SK-N-SH (cell line): ENCODE results near the gene ACRBP. TPM values are rescaled to one million over a fixed set of nuclear protein-coding genes. Genes with fewer than 3 reads are reported as not detected.

Experiments
- CTCF ChIA-PET: fragments of 300-600, 350-600 bp; formaldehyde crosslinking; extraction: SDS; loops from one replicate; lab custom pipeline; 2021; lab: Yijun Ruan, JAX
- POLR2A ChIA-PET: fragments of 350-600 bp; sonication (Branson Sonifier 250); formaldehyde crosslinking; extraction: SDS; loops from one replicate; lab custom pipeline; 2020; ENCODE audit warnings: antibody characterized with exemption, inconsistent platforms; lab: Yijun Ruan, JAX
- DNase-seq: peaks from one replicate; pipeline ENCODE4 v3.0.0; 2012
- H2AFZ ChIP-seq: fragments of 200-600 bp; sonication (generic); 2 replicates; pipeline ENCODE4 v1.8.1; 2016; ENCODE audit warnings: antibody characterized with exemption, mild to moderate bottlenecking, low read depth
- H3F3A ChIP-seq: fragments of 200-600 bp; sonication (generic); replicated peaks from 2 replicates; pipeline ENCODE3; 2016; ENCODE audit warnings: antibody characterized with exemption, mild to moderate bottlenecking; ENCODE audit not compliant: insufficient read depth
- H3K27ac ChIP-seq, 2 experiments: fragments of 200-500 bp in 1 of 2; fragments of 200-600 bp in 1 of 2; sonication (Bioruptor generic) in 1 of 2; sonication (generic), shearing (Covaris generic) in 1 of 2; 2 replicates each; pipeline versions ENCODE4 v1.5.1 to v1.6.1; 2014 to 2016; ENCODE audit warnings: low read depth in 2 of 2, inconsistent platforms in 1 of 2, low read length in 1 of 2, mild to moderate bottlenecking in 1 of 2, mixed read lengths in 1 of 2
- H3K27me3 ChIP-seq: fragments of 200-600 bp; sonication (generic), shearing (Covaris generic); 2 replicates; pipeline ENCODE4 v1.6.1; 2016; ENCODE audit warnings: mixed run types; ENCODE audit not compliant: insufficient read depth
- H3K36me3 ChIP-seq, 2 experiments: fragments of 200-500 bp in 1 of 2; fragments of 200-600 bp in 1 of 2; sonication (Bioruptor generic) in 1 of 2; sonication (generic) in 1 of 2; replicated peaks in 1 of 2; 2 replicates each; pipeline versions ENCODE3 to v1.5.1; 2014 to 2016; ENCODE audit warnings: low read length in 1 of 2, mild to moderate bottlenecking in 1 of 2; ENCODE audit not compliant: insufficient read depth in 2 of 2, control insufficient read depth in 1 of 2
- H3K4me1 ChIP-seq, 2 experiments: fragments of 200-500 bp in 1 of 2; fragments of 200-600 bp in 1 of 2; sonication (Bioruptor generic) in 1 of 2; sonication (generic), shearing (Covaris generic) in 1 of 2; 2 replicates each; pipeline versions ENCODE4 v1.5.1 to v1.6.1; 2014 to 2016; ENCODE audit warnings: low read depth in 1 of 2, low read length in 1 of 2, mixed run types in 1 of 2; ENCODE audit not compliant: insufficient read depth in 2 of 2, control insufficient read depth in 1 of 2
- H3K4me2 ChIP-seq: fragments of 200-600 bp; sonication (generic), shearing (Covaris generic); 2 replicates; pipeline ENCODE4 v1.6.1; 2017; ENCODE audit warnings: mixed run types
- H3K4me3 ChIP-seq, 2 experiments: fragments of 200-500 bp in 1 of 2; fragments of 200-600 bp in 1 of 2; sonication (Bioruptor generic) in 1 of 2; sonication (generic), shearing (Covaris generic) in 1 of 2; 2 replicates each; pipeline versions ENCODE4 v1.5.1 to v1.8.1; 2014 to 2016; ENCODE audit warnings: low read depth in 2 of 2, inconsistent platforms in 1 of 2, low read length in 1 of 2, mild to moderate bottlenecking in 1 of 2, mixed read lengths in 1 of 2, moderate library complexity in 1 of 2
- H3K79me2 ChIP-seq: fragments of 200-600 bp; sonication (generic); 2 replicates; pipeline ENCODE4 v1.8.1; 2017; ENCODE audit warnings: mild to moderate bottlenecking; ENCODE audit not compliant: insufficient read depth
- H3K9ac ChIP-seq: fragments of 200-600 bp; sonication (generic); 2 replicates; pipeline ENCODE4 v1.6.1; 2017; ENCODE audit warnings: mixed run types
- H3K9me2 ChIP-seq: fragments of 200-600 bp; sonication (generic); 2 replicates; pipeline ENCODE4 v1.6.1; 2017; ENCODE audit warnings: mixed run types
- H3K9me3 ChIP-seq: fragments of 200-600 bp; sonication (generic); 2 replicates; pipeline ENCODE4 v1.6.1; 2017; ENCODE audit warnings: mixed run types, mild to moderate bottlenecking, moderate library complexity
- H4K20me1 ChIP-seq: fragments of 200-600 bp; sonication (generic); 2 replicates; pipeline ENCODE4 v1.6.1; 2017; ENCODE audit warnings: mild to moderate bottlenecking, mixed run types; ENCODE audit not compliant: insufficient read depth
- CHD2 ChIP-seq: fragments of 150-350 bp; IDR thresholded peaks from 2 replicates; pipeline ENCODE4 v1.6.1; 2018; ENCODE audit warnings: low read length; ENCODE audit not compliant: partially characterized antibody
- EP300 ChIP-seq, 2 experiments: IDR thresholded peaks; 2 replicates each; pipeline versions ENCODE4 v1.4.0 to v1.6.1; 2012; ENCODE audit warnings: borderline replicate concordance in 1 of 2, low read depth in 1 of 2, low read length in 1 of 2
- EZH2phosphoT487 ChIP-seq: fragments of 200-600 bp; sonication (generic); IDR thresholded peaks from 2 replicates; pipeline ENCODE4 v1.6.1; 2017; ENCODE audit warnings: low read depth, mixed run types, mild to moderate bottlenecking, antibody characterized with exemption, moderate library complexity, borderline replicate concordance
- FOXM1 ChIP-seq: IDR thresholded peaks from 2 replicates; pipeline ENCODE4 v1.4.0; 2012; ENCODE audit warnings: low read depth, mild to moderate bottlenecking
- GABPA ChIP-seq: IDR thresholded peaks from 2 replicates; pipeline ENCODE4 v1.4.0; 2012; ENCODE audit warnings: low read depth, mild to moderate bottlenecking
- GATA2 ChIP-seq: sonication (generic); formaldehyde crosslinking; IDR thresholded peaks from 2 replicates; pipeline ENCODE4 v1.5.0; 2020; ENCODE audit warnings: mild to moderate bottlenecking, missing genetic modification reagents
- MEF2A ChIP-seq: IDR thresholded peaks from 2 replicates; pipeline ENCODE4 v1.4.0; 2012; ENCODE audit warnings: low read depth, borderline replicate concordance
- POLR2AphosphoS5 ChIP-seq: IDR thresholded peaks from 2 replicates; pipeline ENCODE4 v1.6.1; 2012; ENCODE audit warnings: low read depth, low read length
- RCOR1 ChIP-seq: fragments of 150-350 bp; IDR thresholded peaks from 2 replicates; pipeline ENCODE4 v1.6.1; 2017; ENCODE audit warnings: antibody characterized with exemption, low read length
- RFX5 ChIP-seq: IDR thresholded peaks from 2 replicates; pipeline ENCODE4 v1.6.1; 2012; ENCODE audit warnings: mild to moderate bottlenecking, improper control_type of control experiment, low read length
- RXRA ChIP-seq: IDR thresholded peaks from 2 replicates; pipeline ENCODE4 v1.4.0; 2012; ENCODE audit warnings: low read depth, mild to moderate bottlenecking, borderline replicate concordance
- SIN3A ChIP-seq: IDR thresholded peaks from 2 replicates; pipeline ENCODE4 v1.6.1; 2012; ENCODE audit warnings: low read depth, mild to moderate bottlenecking, low read length, moderate library complexity, borderline replicate concordance
- WGBS: methylation state at CpG from one replicate; pipeline ENCODE4 v1.1.6; 2017; ENCODE audit warnings: low lambda C conversion rate; 5-methylcytosine and 5-hydroxymethylcytosine counted together
- polyA plus RNA-seq, 3 experiments: library from polyadenylated mRNA; depleted of rRNA; stranded (reverse); fragments of >200 nt; gene quantifications; 2 replicates each; pipeline ENCODE4 v1.2.3, GENCODE V29; 2012
- TF ChIP-seq, protein P1 (sequence below): fragments of 150-350 bp; IDR thresholded peaks from 2 replicates; pipeline ENCODE4 v1.6.1; 2017; ENCODE audit warnings: antibody characterized with exemption, low read length, low read depth, borderline replicate concordance
- TF ChIP-seq, protein P2 (sequence below): IDR thresholded peaks from 2 replicates; pipeline ENCODE4 v1.4.0; 2012; ENCODE audit warnings: low read depth, borderline replicate concordance

Gene ACRBP
- 0.71 and 0.88 TPM in 2 replicates for polyA plus RNA-seq (2012; rRNA removed)
- 0.35 and 0.58 TPM in 2 replicates for polyA plus RNA-seq (2012; cell fraction: cytosol; rRNA removed)
- 5.4 and 6.0 TPM in 2 replicates for polyA plus RNA-seq (2012; cell fraction: nucleus; rRNA removed)

DNA sequence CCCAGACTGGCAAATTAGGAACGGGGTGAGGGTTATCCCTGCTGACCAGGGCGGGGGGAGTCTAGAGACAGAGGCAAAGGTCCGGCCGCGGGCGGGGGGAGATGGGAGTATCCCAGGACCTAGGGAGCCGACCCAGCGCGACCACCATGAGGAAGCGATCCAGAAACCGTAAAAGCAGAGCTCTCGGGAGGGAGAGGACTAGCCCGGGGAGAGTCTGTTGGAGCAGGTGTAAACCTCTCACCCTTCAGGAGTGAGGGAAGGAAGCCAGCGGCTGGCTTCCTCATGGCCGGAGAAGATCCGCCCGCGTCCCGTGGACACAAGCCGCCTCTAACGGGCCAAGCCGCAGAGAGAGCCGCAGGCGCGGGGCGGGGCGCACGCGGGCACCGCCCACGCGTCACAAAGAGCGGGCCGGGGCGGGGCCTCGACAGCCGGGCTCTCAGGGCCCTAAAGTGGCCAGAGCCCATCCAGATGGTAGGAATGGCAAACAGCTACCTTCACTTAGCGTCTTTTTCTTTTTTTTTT, at the start of gene ACRBP:
TSS of gene ACRBP (minus strand) at position 350 of the 522 bp plus-strand sequence. CDS start at position 284, 66 bp downstream.
- Histone ChIP-seq H3K27ac (no peak within 1 kb of the TSS), H3K9ac (no peak within 1 kb of the TSS), H3K4me1 (no peaks in the 10 kb centered on the region), H2AFZ (no peak within 1 kb of the TSS), H3K9me2 (no peaks in the 10 kb centered on the region), H3K4me2 (no peak within 1 kb of the TSS), H4K20me1 (no peaks in the 10 kb centered on the region), H3K36me3 (peaks cover 0 to 14% of the 10 kb centered on the region in 2 experiments), H3K4me3 (no peak within 1 kb of the TSS), H3K79me2 (no peaks in the 10 kb centered on the region), H3F3A (no peaks in the 10 kb centered on the region), H3K9me3 (no peaks in the 10 kb centered on the region), H3K27me3 (no peaks in the 10 kb centered on the region)
- ChIA-PET CTCF (interaction anchor here (0.9 to 1.1 kb wide), 2 partner anchors 8 to 32 kb away, joined by 3 read pairs; no protein-coding TSS in a partner anchor), POLR2A (no interaction called here)
- WGBS, result 98% methylated on average over 32 of the region's 38 CpGs
- no peak for DNase-seq
- TF ChIP-seq RCOR1 (no peak), FOXM1 (no peak), MEF2A (no peak), EP300 (IDR thresholded peaks at IDR 0.05; ENCODE audit: borderline replicate concordance in 1 of 2, low read depth in 1 of 2, low read length in 1 of 2) (no peak), EZH2phosphoT487 (no peak), POLR2AphosphoS5 (no peak), GABPA (no peak), SIN3A (no peak), RXRA (no peak), GATA2 (CRISPR knock-in tag) (no peak), RFX5 (no peak), CHD2 (no peak)
- TF ChIP-seq, protein P1, sequence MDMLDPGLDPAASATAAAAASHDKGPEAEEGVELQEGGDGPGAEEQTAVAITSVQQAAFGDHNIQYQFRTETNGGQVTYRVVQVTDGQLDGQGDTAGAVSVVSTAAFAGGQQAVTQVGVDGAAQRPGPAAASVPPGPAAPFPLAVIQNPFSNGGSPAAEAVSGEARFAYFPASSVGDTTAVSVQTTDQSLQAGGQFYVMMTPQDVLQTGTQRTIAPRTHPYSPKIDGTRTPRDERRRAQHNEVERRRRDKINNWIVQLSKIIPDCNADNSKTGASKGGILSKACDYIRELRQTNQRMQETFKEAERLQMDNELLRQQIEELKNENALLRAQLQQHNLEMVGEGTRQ, result no peak
- TF ChIP-seq, protein P2, sequence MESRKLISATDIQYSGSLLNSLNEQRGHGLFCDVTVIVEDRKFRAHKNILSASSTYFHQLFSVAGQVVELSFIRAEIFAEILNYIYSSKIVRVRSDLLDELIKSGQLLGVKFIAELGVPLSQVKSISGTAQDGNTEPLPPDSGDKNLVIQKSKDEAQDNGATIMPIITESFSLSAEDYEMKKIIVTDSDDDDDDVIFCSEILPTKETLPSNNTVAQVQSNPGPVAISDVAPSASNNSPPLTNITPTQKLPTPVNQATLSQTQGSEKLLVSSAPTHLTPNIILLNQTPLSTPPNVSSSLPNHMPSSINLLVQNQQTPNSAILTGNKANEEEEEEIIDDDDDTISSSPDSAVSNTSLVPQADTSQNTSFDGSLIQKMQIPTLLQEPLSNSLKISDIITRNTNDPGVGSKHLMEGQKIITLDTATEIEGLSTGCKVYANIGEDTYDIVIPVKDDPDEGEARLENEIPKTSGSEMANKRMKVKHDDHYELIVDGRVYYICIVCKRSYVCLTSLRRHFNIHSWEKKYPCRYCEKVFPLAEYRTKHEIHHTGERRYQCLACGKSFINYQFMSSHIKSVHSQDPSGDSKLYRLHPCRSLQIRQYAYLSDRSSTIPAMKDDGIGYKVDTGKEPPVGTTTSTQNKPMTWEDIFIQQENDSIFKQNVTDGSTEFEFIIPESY, result no peak
